Activated CD4-positive, alpha-beta T cell treated with anti-CD3 and anti-CD28 coated beads for 1 hour (primary cell): ENCODE results near the gene TAS2R14.

Source experiments
- DNase-seq: peaks from one replicate; pipeline ENCODE4 v3.0.0-alpha.2; 2020

Gene TAS2R14

GRCh38 chr12:10939163-10939562 is at the start of gene TAS2R14:
TSS of gene TAS2R14 (minus strand) at chr12:10939263. CDS start at chr12:10939207, 56 bp downstream.
- DNase-seq: no peak

GRCh38 chr12:10986812-10987211 is 47.7 kb upstream of the TAS2R14 start, which contains the start of gene TAS2R50:
TSS of gene TAS2R50 (minus strand) at chr12:10986912. CDS start at chr12:10986860, 52 bp downstream.
- no peak for DNase-seq

- no peak for DNase-seq
Measured at GRCh38 chr12:10982244-10982643, 43.2 kb upstream of the TAS2R14 start.

GRCh38 chr12:10974965-10975364 is 35.9 kb upstream of the TAS2R14 start:
- no peak for DNase-seq

- DNase-seq: no peak
Measured at GRCh38 chr12:10968765-10969456, 29.8 kb upstream of the TAS2R14 start.

- DNase-seq: no peak
Measured at GRCh38 chr12:10967409-10967808, 28.3 kb upstream of the TAS2R14 start.

GRCh38 chr12:10966314-10966713 is 27.3 kb upstream of the TAS2R14 start:
- no peak for DNase-seq

- DNase-seq: no peak
Measured at GRCh38 chr12:10965476-10965875, 26.4 kb upstream of the TAS2R14 start.

- DNase-seq: no peak
Measured at GRCh38 chr12:10960211-10960610, 21.1 kb upstream of the TAS2R14 start.

- DNase-seq: no peak
Measured at GRCh38 chr12:10959804-10960203, 20.7 kb upstream of the TAS2R14 start.

GRCh38 chr12:10957741-10958140 is 18.7 kb upstream of the TAS2R14 start:
- DNase-seq: no peak

GRCh38 chr12:10956085-10956484 is 17.0 kb upstream of the TAS2R14 start:
- DNase-seq: no peak

GRCh38 chr12:10952645-10953044 is 13.6 kb upstream of the TAS2R14 start:
- no peak for DNase-seq

- DNase-seq: no peak
Measured at GRCh38 chr12:10943167-10943566, 4.1 kb upstream of the TAS2R14 start.

GRCh38 chr12:10941916-10942607 is 3.0 kb upstream of the TAS2R14 start:
- DNase-seq: no peak

- no peak for DNase-seq
Measured at GRCh38 chr12:10941369-10941768, 2.3 kb upstream of the TAS2R14 start.

GRCh38 chr12:10940389-10940788 is 1.3 kb upstream of the TAS2R14 start:
- DNase-seq: no peak

GRCh38 chr12:10936506-10936905 is 2.6 kb downstream of the TAS2R14 start:
- no peak for DNase-seq

GRCh38 chr12:10928746-10929286 is 10.2 kb downstream of the TAS2R14 start, which contains the start of gene PRH2:
TSS of gene PRH2 (plus strand) at chr12:10929236. CDS start at chr12:10929274, 38 bp downstream.
- DNase-seq: no peak

GRCh38 chr12:10926269-10926668 is 12.8 kb downstream of the TAS2R14 start:
- no peak for DNase-seq

GRCh38 chr12:10919809-10920208 is 19.3 kb downstream of the TAS2R14 start:
- no peak for DNase-seq

- no peak for DNase-seq
Measured at GRCh38 chr12:10910380-10910779, 28.7 kb downstream of the TAS2R14 start.

GRCh38 chr12:10909462-10909861 is 29.6 kb downstream of the TAS2R14 start, which contains the start of gene TAS2R13:
TSS of gene TAS2R13 (minus strand) at chr12:10909562. CDS start at chr12:10909298, 264 bp downstream.
- DNase-seq: no peak

- DNase-seq: no peak
Measured at GRCh38 chr12:10904686-10905085, 34.4 kb downstream of the TAS2R14 start.
